Esophagus (tissue), 2 donors: ENCODE results near the gene NXPH3. TPM values are rescaled to one million over a fixed set of nuclear protein-coding genes. Genes with fewer than 3 reads are reported as not detected.

Experiments used
- H3K27ac ChIP-seq, 2 donors: one replicate each; pipeline ENCODE4 v1.5.1; 2013; ENCODE audit warnings: low read depth in 2 of 2, mild to moderate bottlenecking in 2 of 2, inconsistent platforms in 1 of 2, low read length in 1 of 2, moderate library complexity in 1 of 2
- H3K27me3 ChIP-seq, 2 donors: one replicate each; pipeline ENCODE4 v1.6.1; 2013; ENCODE audit warnings: low read length in 2 of 2, control low read depth in 1 of 2, mild to moderate bottlenecking in 1 of 2; ENCODE audit not compliant: insufficient read depth in 2 of 2, control insufficient read depth in 1 of 2
- H3K36me3 ChIP-seq, 2 donors: one replicate each; pipeline ENCODE4 v1.6.1; 2013; ENCODE audit warnings: low read length in 1 of 2; ENCODE audit not compliant: control insufficient read depth in 2 of 2, insufficient read depth in 2 of 2
- H3K4me1 ChIP-seq, 2 donors: one replicate each; pipeline ENCODE4 v1.6.1; 2013; ENCODE audit warnings: low read length in 1 of 2; ENCODE audit not compliant: control insufficient read depth in 2 of 2, insufficient read depth in 2 of 2
- H3K4me3 ChIP-seq, 2 donors: one replicate each; pipeline ENCODE4 v1.5.1; 2013; ENCODE audit warnings: low read length in 2 of 2, mild to moderate bottlenecking in 2 of 2, low read depth in 1 of 2, moderate library complexity in 1 of 2
- H3K9me3 ChIP-seq, 2 donors: one replicate each; pipeline ENCODE4 v1.6.1; 2013; ENCODE audit warnings: mild to moderate bottlenecking in 2 of 2, low read depth in 1 of 2, low read length in 1 of 2, moderate library complexity in 1 of 2; ENCODE audit not compliant: control insufficient read depth in 2 of 2, insufficient read depth in 1 of 2
- WGBS, 2 donors: extraction: QIAGEN DNeasy Blood & Tissue Kit; methylation state at CpG; one replicate each; pipeline ENCODE4 v1.1.7; 2013; 5-methylcytosine and 5-hydroxymethylcytosine counted together
- polyA plus RNA-seq, 2 donors: library from polyadenylated mRNA; stranded (reverse); fragments of 200-250 nt; gene quantifications; one replicate each; pipeline ENCODE4 v1.2.3, GENCODE V29; 2013
- donor health status: healthy with polysubstance abuse.
- donor health status: Bipolar disorder and iron deficiency.

Gene NXPH3
- polyA plus RNA-seq = 1 to 10 TPM in 1 of 2 donors, under 1 TPM in 1; 0.69 to 2.2 TPM

DNA sequence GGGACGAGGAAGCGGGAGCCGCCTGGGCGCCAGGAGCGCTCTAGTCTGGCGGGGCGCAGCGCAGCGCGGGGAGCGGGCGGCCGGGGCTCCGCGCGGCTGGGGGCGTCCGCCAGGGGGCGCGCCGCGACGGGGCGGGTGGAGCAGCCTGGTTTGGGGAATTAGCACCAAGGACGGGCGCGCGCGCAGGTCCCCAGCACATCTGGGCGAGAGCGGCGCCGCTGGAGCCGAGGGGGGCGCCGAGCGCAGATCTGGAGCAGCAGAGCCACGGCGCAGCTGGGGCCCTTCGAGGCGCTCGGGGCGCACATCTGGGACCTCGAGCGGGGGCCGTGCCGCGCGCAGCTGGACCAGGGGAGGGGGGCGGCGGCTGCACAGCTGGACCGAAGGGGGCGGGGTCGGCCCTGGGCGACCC, at the start of gene NXPH3:
TSS of gene NXPH3 (plus strand) at position 193 of the 409 bp plus-strand sequence. CDS start 349 bp downstream, outside the sequence.
- Histone ChIP-seq H3K27me3 (no peaks in the 10 kb centered on the region), H3K9me3 (no peaks in the 10 kb centered on the region), H3K4me1 (peaks cover 8 to 13% of the 10 kb centered on the region in 2 donors), H3K36me3 (no peaks in the 10 kb centered on the region), H3K4me3 (peak within 1 kb of the TSS; percentile 45 to 56), H3K27ac (peak within 1 kb of the TSS; percentile 67 to 74)
- WGBS, 2 donors = 1% methylated on average over 45 to 55 of the region's 55 CpGs

DNA sequence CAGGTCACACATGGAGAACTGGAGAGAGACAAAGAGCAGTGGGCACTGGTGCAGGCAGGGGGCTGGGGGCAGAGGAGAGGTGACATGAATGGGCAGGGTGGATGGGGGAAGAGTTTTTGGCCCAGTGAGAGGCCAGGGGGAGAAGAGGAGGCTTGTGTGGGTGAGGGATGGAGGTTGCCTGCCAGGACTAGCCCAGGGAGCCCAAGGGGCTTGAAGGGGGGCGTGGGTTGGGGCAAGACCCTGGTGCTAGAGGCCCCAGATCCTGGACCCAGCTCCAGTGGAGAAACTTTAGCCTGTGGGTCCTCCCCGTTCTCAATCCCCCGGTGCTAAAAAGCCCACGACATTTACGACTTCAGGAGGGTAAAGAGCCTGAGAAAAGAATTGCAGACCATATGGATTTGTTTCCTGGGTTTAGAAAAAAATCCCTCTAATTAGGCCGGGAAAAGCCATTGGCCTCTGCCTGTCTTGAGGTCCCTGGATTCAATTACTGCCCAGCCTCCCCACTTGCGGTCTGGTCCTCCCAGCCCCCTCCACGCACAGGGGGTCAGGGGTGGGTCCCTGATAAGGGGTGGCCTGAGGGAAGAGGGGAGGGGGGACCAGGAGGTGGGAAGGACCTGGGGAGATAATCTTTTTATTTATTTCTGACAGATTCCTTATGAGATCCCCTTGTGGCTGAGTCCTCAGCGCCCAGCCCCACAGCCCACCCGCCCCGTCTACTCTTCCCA, 47.6 kb upstream of the NXPH3 start:
- H3K27ac ChIP-seq = no peak overlapping the region
- no peaks in the 10 kb centered on the region for H3K36me3 ChIP-seq
- 70 to 85% methylated on average over 11 of the region's 11 CpGs for WGBS, 2 donors
- H3K9me3 ChIP-seq = no peaks in the 10 kb centered on the region
- H3K4me3 ChIP-seq = no peak overlapping the region
- H3K4me1 ChIP-seq = peaks cover 3 to 9% of the 10 kb centered on the region in 2 donors
- no peaks in the 10 kb centered on the region for H3K27me3 ChIP-seq

GRCh38 chr17:49528966-49529365, 46.7 kb upstream of the NXPH3 start:
- WGBS, 2 donors = 93 to 96% methylated on average over 3 of the region's 3 CpGs
- no peaks in the 10 kb centered on the region for H3K9me3 ChIP-seq
- H3K27me3 ChIP-seq = no peaks in the 10 kb centered on the region
- H3K36me3 ChIP-seq = no peaks in the 10 kb centered on the region
- no peak overlapping the region for H3K4me3 ChIP-seq
- peaks cover under 1 to 6% of the 10 kb centered on the region in 2 donors for H3K4me1 ChIP-seq
- no peak overlapping the region for H3K27ac ChIP-seq

GRCh38 chr17:49530118-49530517, 45.6 kb upstream of the NXPH3 start:
- 94 to 98% methylated on average over 1 of the region's 1 CpG for WGBS, 2 donors
- no peaks in the 10 kb centered on the region for H3K27me3 ChIP-seq

GRCh38 chr17:49543860-49544259, 31.8 kb upstream of the NXPH3 start:
- Histone ChIP-seq H3K4me3 (no peak overlapping the region), H3K27ac (no peak overlapping the region), H3K9me3 (no peaks in the 10 kb centered on the region), H3K27me3 (no peaks in the 10 kb centered on the region), H3K36me3 (no peaks in the 10 kb centered on the region), H3K4me1 (no peaks in the 10 kb centered on the region)
- 60 to 89% methylated on average over 3 of the region's 3 CpGs for WGBS, 2 donors

More at GRCh38 chr17:49530118-49530517, 45.6 kb upstream of the NXPH3 start:
- Histone ChIP-seq H3K36me3 (no peaks in the 10 kb centered on the region), H3K4me1 (no peaks in the 10 kb centered on the region), H3K9me3 (no peaks in the 10 kb centered on the region), H3K27ac (no peak overlapping the region), H3K4me3 (no peak overlapping the region)

DNA sequence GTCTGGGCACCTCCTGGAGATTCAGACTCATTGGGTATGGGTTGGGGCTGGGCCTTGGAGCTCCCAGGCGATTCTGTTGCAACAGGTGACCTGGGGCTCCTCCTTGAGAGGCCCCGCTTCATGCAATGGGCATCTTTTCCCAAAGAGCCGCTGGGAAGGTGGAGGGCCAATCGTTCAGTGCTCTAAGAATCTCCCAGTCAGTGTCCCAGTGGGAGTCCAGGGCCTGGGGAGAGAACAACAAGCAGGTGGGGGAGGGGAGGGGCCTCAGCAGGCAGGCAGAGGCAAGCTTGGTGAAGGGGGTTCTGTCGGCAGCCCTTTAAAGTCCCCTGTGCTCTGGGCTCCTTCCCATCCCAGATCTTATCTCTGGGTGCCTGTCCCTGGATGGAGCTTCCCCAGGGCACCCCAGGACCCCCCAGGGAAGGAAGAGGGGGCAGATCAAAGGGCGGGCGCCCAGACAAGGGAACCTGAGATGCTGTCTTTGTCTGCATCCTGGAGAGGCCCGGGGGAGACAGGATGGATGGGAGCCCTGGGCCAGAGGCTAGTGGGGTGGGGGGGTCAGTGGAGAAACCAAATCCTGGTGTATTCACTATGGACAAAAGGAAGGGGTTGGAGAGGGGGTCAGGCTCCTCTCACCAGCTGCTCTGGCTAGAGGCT, 30.5 kb upstream of the NXPH3 start:
- Histone ChIP-seq H3K4me1 (no peaks in the 10 kb centered on the region), H3K9me3 (no peaks in the 10 kb centered on the region), H3K27ac (no peak overlapping the region), H3K36me3 (no peaks in the 10 kb centered on the region), H3K27me3 (no peaks in the 10 kb centered on the region), H3K4me3 (no peak overlapping the region)
- WGBS, 2 donors = 75 to 85% methylated on average over 8 of the region's 8 CpGs

DNA sequence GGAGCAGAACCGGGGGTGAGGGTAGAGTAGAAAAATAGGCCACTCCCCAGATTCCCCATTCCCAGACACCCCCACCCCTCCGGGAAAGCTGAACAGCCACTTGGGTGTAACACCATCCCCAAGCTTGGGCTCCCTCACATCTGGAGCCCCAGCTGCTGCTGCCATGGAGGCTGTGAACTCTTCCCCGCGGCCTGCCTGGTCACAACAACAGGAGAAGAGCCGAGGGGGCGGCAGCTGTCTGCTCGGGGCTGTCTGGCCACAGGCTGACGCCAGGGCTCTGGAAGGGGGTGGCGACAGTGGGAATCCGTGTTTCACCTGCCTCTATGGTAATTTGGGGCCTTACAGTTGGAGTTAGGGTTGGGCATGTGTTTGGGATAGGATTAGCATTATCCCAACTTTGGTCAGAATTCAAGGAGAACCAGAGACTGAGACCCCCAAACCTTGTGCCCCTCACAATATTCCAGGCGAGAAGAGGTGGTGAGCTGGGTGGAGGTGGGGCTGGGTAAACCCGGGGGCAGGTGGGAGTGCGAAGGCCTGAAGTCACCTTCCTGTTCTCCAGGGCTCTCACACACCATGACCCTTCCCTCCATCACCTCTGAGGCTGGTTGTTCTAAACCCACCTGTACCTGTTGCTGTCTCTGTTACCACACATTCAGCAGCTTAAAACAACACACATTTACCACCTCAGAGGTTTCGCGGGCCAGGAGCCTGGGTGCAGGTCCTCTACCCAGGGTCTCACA, 29.7 kb upstream of the NXPH3 start:
- no peaks in the 10 kb centered on the region for H3K4me1 ChIP-seq
- no peak overlapping the region for H3K27ac ChIP-seq
- H3K27me3 ChIP-seq = no peaks in the 10 kb centered on the region
- no peaks in the 10 kb centered on the region for H3K9me3 ChIP-seq
- WGBS, 2 donors = 81 to 85% methylated on average over 15 of the region's 15 CpGs
- no peaks in the 10 kb centered on the region for H3K36me3 ChIP-seq
- H3K4me3 ChIP-seq = no peak overlapping the region

DNA sequence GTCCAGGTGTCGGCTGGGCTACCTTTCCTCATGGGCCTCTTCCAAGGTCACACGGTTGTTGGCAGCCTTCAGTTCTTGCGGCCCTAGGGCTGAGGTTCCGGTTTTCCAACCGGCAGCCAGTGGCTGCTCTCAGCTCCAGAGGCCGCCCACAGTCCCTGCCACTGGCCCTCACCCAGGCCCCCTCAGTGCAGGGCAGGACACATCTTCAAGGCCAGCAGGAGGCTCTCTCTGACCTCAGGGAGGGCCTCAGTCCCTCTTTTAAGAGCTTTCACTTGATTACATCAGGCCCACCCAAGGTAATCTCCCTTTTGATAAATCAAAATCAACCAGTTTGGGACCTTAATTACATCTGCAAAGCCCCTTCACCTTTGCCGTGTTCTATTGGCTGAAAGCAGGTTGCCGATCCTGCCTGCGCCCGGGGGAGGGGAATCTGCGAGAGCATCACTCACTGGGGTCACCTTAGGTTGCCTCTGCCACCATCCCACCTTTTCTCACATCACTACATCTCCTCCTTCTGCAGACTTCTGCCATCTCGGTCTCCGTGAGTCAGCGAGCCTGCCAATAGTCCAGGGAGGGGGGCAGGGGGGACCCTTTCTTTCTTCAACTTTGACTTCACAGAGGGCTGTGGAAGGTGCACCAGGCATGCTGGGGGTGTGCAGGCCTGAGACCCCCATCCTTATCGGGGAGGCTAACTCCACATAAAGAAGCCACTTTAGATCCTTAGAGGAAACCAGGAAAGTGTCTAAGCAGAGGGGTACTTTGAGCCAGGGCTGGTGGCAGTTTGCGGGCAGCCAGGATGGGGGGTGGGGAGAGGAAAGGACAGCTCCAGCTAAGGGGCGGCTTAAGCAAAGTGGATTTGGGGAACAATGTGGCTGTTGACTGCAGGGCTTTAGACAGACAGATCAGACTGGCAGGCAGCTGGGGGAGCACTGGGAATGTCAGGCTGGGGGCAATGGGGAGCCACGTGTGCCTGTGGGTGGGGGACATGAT, 28.8 kb upstream of the NXPH3 start:
- Histone ChIP-seq H3K36me3 (no peaks in the 10 kb centered on the region), H3K9me3 (no peaks in the 10 kb centered on the region), H3K4me1 (no peaks in the 10 kb centered on the region), H3K4me3 (no peak overlapping the region), H3K27me3 (no peaks in the 10 kb centered on the region), H3K27ac (no peak overlapping the region)
- 85% methylated on average over 18 of the region's 18 CpGs for WGBS, 2 donors

GRCh38 chr17:49547566-49547965, 28.1 kb upstream of the NXPH3 start:
- WGBS, 2 donors = 71 to 73% methylated on average over 9 of the region's 9 CpGs
- H3K36me3 ChIP-seq = no peaks in the 10 kb centered on the region
- H3K4me3 ChIP-seq = no peak overlapping the region
- no peak overlapping the region for H3K27ac ChIP-seq
- H3K9me3 ChIP-seq = no peaks in the 10 kb centered on the region
- no peaks in the 10 kb centered on the region for H3K4me1 ChIP-seq
- no peaks in the 10 kb centered on the region for H3K27me3 ChIP-seq
